Bronchus fibroblast of lung (primary cell): ENCODE data around the gene HPCA. TPM values are rescaled to one million over a fixed set of nuclear protein-coding genes. Genes with fewer than 3 reads are reported as not detected.

Experiments
- total RNA-seq: library from RNA; depleted of rRNA; stranded (reverse); fragments of >200 nt; gene quantifications from 2 replicates; pipeline ENCODE4 v1.2.3, GENCODE V29; 2015

The HPCA gene
- total RNA-seq = 0.15 TPM in 1 of 2 replicates, not detected in the other

DNA sequence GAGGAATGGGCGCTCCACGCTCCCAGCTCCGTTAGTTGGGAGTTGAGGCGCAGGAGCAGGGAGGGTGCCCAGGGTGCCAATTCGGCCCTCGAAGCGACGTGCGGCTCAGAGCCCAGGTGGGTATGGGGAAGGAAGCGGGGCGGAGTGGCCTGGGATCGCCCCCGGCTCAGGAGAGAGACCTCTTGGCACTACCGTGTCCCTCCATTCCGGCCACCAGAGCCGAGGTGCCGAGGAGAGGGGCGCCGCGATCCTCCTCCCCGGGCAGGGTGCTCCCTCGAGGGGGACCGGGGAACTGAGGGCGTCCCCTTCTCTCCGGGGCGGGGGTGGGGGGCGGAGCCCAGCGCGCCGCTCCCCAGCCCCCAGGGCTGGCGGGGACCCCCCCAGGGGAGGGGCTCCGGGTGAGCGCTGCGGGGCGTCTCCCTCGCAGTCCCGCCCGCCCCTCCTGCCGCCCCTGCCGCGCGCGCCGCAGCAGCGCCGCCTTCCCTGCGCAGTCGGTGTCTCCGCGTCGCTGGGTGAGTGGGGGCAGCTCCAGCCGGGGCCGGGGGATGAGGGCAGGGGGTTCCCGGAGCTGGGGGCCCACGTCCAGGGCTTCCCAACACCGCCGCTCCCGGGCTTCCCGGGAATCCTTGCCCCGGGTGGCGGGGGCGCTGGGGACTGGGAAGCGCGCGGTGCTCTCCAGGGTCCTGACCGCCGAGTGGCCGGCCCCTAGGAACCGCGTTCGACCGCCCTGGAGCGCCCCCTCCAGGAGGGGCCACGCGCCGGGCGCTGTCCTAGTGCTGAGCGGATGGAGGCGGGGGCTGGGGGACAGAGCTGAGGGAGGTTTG lies at the start of gene HPCA:
Gene HPCA, plus strand, starts transcription at position 488 of the 824 bp plus-strand sequence. CDS start 2,408 bp downstream, outside the sequence.

DNA sequence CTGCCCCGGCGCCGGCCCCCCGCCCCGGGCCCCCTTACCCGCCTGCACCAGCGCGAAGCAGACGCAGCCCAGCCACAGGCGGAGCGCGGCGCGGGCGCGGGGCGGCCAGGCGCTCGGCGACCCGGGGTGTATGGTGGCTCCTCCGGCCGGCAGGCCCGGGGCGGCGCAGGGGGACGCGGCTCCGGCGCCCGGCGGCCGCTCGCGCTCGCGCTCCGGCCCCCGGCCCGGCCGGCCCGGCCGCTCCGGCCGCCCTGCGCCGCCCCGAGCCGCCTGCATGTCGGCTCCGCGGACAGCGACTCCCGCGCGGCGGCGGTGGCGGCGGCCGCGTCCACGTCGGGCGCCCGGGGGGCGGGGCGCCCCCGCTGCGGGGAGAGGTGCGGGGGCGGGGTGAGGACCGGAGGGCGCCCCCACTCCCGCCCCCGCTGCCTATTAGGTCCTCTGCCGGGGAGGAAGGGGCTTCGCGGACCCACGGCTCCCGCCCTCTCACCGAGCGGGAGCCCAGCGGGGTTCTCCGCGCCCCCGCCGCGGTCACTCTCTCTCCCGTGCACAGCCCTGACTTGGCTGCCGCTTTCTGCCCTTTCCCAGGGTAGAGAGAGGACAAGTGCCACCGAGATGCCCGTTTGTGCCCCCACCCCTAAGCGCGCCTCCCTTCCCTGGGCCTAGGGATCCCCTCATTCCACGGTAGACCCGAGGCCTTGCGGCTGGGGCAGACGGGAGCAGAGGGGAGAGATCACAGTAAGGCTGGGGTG lies 15.5 kb upstream of the HPCA start, which contains the start of gene FNDC5:
Gene FNDC5, minus strand, starts transcription at position 298 of the 749 bp plus-strand sequence.

DNA sequence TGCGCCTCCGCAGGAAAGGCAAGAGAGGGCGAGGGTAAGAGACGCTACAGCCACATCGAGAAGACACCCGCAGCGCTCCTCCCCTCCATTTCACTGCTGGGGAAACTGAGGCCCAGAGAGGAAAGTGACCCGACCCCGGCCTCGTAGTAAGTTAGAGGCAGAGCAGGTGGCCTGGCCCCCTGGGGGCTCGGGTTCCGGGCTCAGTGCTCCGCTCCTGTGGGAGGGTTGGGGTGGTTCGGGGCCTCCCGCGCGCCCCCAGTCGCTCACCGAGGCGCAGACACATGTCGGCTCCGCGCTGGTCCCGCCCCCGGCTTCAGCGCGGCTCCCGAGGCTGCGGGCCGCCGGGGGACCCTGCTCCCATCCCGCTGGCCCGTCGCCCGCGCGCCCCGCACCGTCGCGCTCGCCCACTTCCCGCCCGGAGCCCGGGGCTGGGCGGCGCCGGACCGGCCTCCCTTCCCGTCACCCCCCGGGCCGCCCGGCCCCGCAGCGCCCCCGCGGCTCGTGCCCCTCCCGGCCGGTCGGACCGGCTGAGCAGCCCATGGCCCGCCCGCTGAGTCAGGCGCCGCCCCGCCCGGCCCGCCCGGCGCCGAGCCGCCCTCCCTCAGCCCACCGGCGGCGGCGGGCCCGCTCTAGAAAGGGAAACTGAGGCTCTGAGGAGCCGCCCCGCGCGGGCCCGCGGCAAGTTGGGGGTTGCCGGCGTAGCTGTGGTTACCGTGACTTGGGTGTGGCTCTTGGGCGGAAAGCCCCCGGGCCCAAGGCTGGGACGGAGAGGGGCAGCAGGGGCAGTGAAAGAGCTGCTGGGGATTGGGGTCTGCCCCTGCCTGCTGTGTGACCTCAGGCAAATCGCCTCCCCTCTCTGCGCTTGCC lies 14.9 kb downstream of the HPCA start, which contains the start of gene TMEM54:
Gene TMEM54, minus strand, starts transcription at position 434 of the 867 bp plus-strand sequence. Its CDS starts 151 bp downstream, at position 283.

Other genes with a start within 250 kb of the HPCA start
- gene ZBTB8OS, start 235.9 kb upstream of the HPCA start, total RNA-seq = 27.7 and 27.8 TPM in 2 replicates
- gene RBBP4, start 235.3 kb upstream of the HPCA start, total RNA-seq = 122 and 151 TPM in 2 replicates
- 10.6 and 15.8 TPM in 2 replicates for gene SYNC, start 183.7 kb upstream of the HPCA start, total RNA-seq
- 157 and 161 TPM in 2 replicates for gene YARS1, start 69.1 kb upstream of the HPCA start, total RNA-seq
- gene S100PBP, start 68.8 kb upstream of the HPCA start, total RNA-seq = 12.5 and 17.1 TPM in 2 replicates
- gene FNDC5, start 15.6 kb upstream of the HPCA start, total RNA-seq = under 0.01 and 0.17 TPM in 2 replicates
- gene TMEM54, start 14.9 kb downstream of the HPCA start, total RNA-seq = 52.2 and 57.3 TPM in 2 replicates
- gene RNF19B, start 78.3 kb downstream of the HPCA start, total RNA-seq = 8.7 and 8.9 TPM in 2 replicates
- 155 and 181 TPM in 2 replicates for gene AK2, start 150.4 kb downstream of the HPCA start, total RNA-seq
- gene AZIN2, start 194.7 kb downstream of the HPCA start, total RNA-seq = 4.5 and 5.2 TPM in 2 replicates